Fibroblast of lung (primary cell): ENCODE data around the gene CLMP. TPM values are rescaled to one million over a fixed set of nuclear protein-coding genes. Genes with fewer than 3 reads are reported as not detected.

Experiments
- DNase-seq, 2 donors: peaks; one replicate each; pipeline versions ENCODE4 v3.0.0 to v3.0.0-alpha.2; 2010; ENCODE audit warnings: low read depth in 2 of 2
- H2AFZ ChIP-seq: 2 replicates; pipeline ENCODE4 v1.5.1; 2012; ENCODE audit warnings: low read length, control low read depth, inconsistent platforms
- H3K27ac ChIP-seq: 2 replicates; pipeline ENCODE4 v1.5.1; 2011; ENCODE audit warnings: low read length, control low read depth; ENCODE audit not compliant: insufficient read depth
- H3K27me3 ChIP-seq: 2 replicates; pipeline ENCODE4 v1.5.1; 2011; ENCODE audit warnings: mild to moderate bottlenecking, low read length; ENCODE audit not compliant: control insufficient read depth, insufficient read depth
- H3K36me3 ChIP-seq: 2 replicates; pipeline ENCODE4 v1.5.1; 2011; ENCODE audit warnings: low read length; ENCODE audit not compliant: control insufficient read depth, insufficient read depth
- H3K4me1 ChIP-seq: 2 replicates; pipeline ENCODE4 v1.5.1; 2011; ENCODE audit warnings: low read length; ENCODE audit not compliant: control insufficient read depth, insufficient read depth; ENCODE audit errors: extremely low read depth
- H3K4me2 ChIP-seq: 2 replicates; pipeline ENCODE4 v1.5.1; 2011; ENCODE audit warnings: low read length, control low read depth; ENCODE audit not compliant: insufficient read depth; ENCODE audit errors: extremely low read depth
- H3K4me3 ChIP-seq, 4 experiments: fragments of 200-600 bp in 1 of 4; sonication (generic) in 1 of 4; replicated peaks in 1 of 4; 2 replicates each; pipeline ENCODE4 v1.5.1; 2011 to 2016; ENCODE audit warnings: low read length in 4 of 4, low read depth in 3 of 4, mild to moderate bottlenecking in 3 of 4, control low read depth in 2 of 4, inconsistent platforms in 1 of 4, mixed read lengths in 1 of 4; ENCODE audit not compliant: insufficient read depth in 1 of 4; ENCODE audit errors: control extremely low read depth in 1 of 4
- H3K79me2 ChIP-seq: 2 replicates; pipeline ENCODE4 v1.5.1; 2012; ENCODE audit warnings: mild to moderate bottlenecking, low read length, inconsistent platforms; ENCODE audit not compliant: control insufficient read depth, insufficient read depth
- H3K9ac ChIP-seq: 2 replicates; pipeline ENCODE4 v1.5.1; 2011; ENCODE audit warnings: mild to moderate bottlenecking, low read length, control low read depth; ENCODE audit not compliant: insufficient read depth
- H3K9me3 ChIP-seq: 2 replicates; pipeline ENCODE4 v1.5.1; 2012; ENCODE audit warnings: low read depth, low read length; ENCODE audit not compliant: control insufficient read depth, insufficient read depth
- H4K20me1 ChIP-seq: 2 replicates; pipeline ENCODE4 v1.5.1; 2011; ENCODE audit warnings: low read length; ENCODE audit not compliant: control insufficient read depth, insufficient read depth; ENCODE audit errors: extremely low read depth
- CTCF ChIP-seq, 2 donors: IDR thresholded peaks in 1 of 2; conservative IDR thresholded peaks in 1 of 2; 1 replicate in 1 of 2; 2 replicates in 1 of 2; pipeline ENCODE4 v1.5.1; 2011 to 2012; ENCODE audit warnings: low read length in 2 of 2, control low read depth in 1 of 2, inconsistent platforms in 1 of 2, low read depth in 1 of 2, mild to moderate bottlenecking in 1 of 2
- EZH2 ChIP-seq: IDR thresholded peaks from 2 replicates; pipeline ENCODE4 v1.5.1; 2012; ENCODE audit warnings: low read length, control low read depth, mild to moderate bottlenecking; ENCODE audit errors: missing control alignments
- polyA plus RNA-seq, 2 donors: library from polyadenylated mRNA; depleted of rRNA in 1 of 2; stranded (reverse) in 1 of 2; unstranded in 1 of 2; fragments of >200 nt; gene quantifications; 2 replicates each; pipeline ENCODE4 v1.2.1, GENCODE V29; 2011 to 2012; ENCODE audit warnings: missing spikeins in 1 of 2
- total RNA-seq: library from RNA; depleted of rRNA; stranded (reverse); fragments of >200 nt; gene quantifications from 2 replicates; pipeline ENCODE4 v1.2.1, GENCODE V29; 2014

CLMP gene
- total and polyA plus RNA-seq, 2 donors (not counting 1 experiment from before 2014, with no cell fraction given): 107 to 243 TPM

- H3K27ac ChIP-seq: no peak overlapping the region
- no peak overlapping the region for H3K9ac ChIP-seq
- no peaks in the 10 kb centered on the region for H3K4me1 ChIP-seq
- DNase-seq: no peak
- H3K79me2 ChIP-seq: no peaks in the 10 kb centered on the region
- TF ChIP-seq CTCF (conservative IDR thresholded peaks at IDR 0.05 in 1 of 2, IDR thresholded peaks at IDR 0.05 in 1 of 2; ENCODE audit: low read depth in 1 of 2, low read length in 2 of 2) (no peak), EZH2 (no peak)
- no peak overlapping the region for H2AFZ ChIP-seq
- no peaks in the 10 kb centered on the region for H3K27me3 ChIP-seq
- no peaks in the 10 kb centered on the region for H3K36me3 ChIP-seq
- no peaks in the 10 kb centered on the region for H3K9me3 ChIP-seq
- H4K20me1 ChIP-seq: no peaks in the 10 kb centered on the region
- no peak overlapping the region for H3K4me2 ChIP-seq
- H3K4me3 ChIP-seq: no peak overlapping the region
These were observed 148.4 kb downstream of the CLMP start for GRCh38 chr11:123046473-123047259.

- DNase-seq: no peak
These were observed 149.9 kb downstream of the CLMP start for GRCh38 chr11:123045101-123045500.

GRCh38 chr11:123041185-123041584 lies 153.9 kb downstream of the CLMP start:
- no peak for DNase-seq
- Histone ChIP-seq H3K4me1 (no peaks in the 10 kb centered on the region), H3K9me3 (no peaks in the 10 kb centered on the region), H3K9ac (no peak overlapping the region), H3K27me3 (no peaks in the 10 kb centered on the region), H2AFZ (no peak overlapping the region), H3K36me3 (no peaks in the 10 kb centered on the region), H4K20me1 (no peaks in the 10 kb centered on the region), H3K4me3 (no peak overlapping the region), H3K27ac (no peak overlapping the region), H3K4me2 (no peak overlapping the region), H3K79me2 (no peaks in the 10 kb centered on the region)
- TF ChIP-seq CTCF (conservative IDR thresholded peaks at IDR 0.05 in 1 of 2, IDR thresholded peaks at IDR 0.05 in 1 of 2; ENCODE audit: low read depth in 1 of 2, low read length in 2 of 2): no peak

More at GRCh38 chr11:123045101-123045500, 149.9 kb downstream of the CLMP start:
- no peaks in the 10 kb centered on the region for H4K20me1 ChIP-seq
- H3K9ac ChIP-seq: no peak overlapping the region
- no peaks in the 10 kb centered on the region for H3K36me3 ChIP-seq
- no peak overlapping the region for H3K4me2 ChIP-seq
- no peak overlapping the region for H3K4me3 ChIP-seq
- H3K4me1 ChIP-seq: no peaks in the 10 kb centered on the region
- H3K9me3 ChIP-seq: no peaks in the 10 kb centered on the region
- no peak overlapping the region for H3K27ac ChIP-seq
- TF ChIP-seq CTCF (conservative IDR thresholded peaks at IDR 0.05 in 1 of 2, IDR thresholded peaks at IDR 0.05 in 1 of 2; ENCODE audit: low read depth in 1 of 2, low read length in 2 of 2) (no peak), EZH2 (no peak)
- H2AFZ ChIP-seq: no peak overlapping the region
- no peaks in the 10 kb centered on the region for H3K79me2 ChIP-seq
- no peaks in the 10 kb centered on the region for H3K27me3 ChIP-seq
